K562 (cell line): Measurements from ENCODE around the gene KRTAP22-1. TPM values are rescaled to one million over a fixed set of nuclear protein-coding genes. Genes with fewer than 3 reads are reported as not detected.

Experiments used
- ATAC-seq: fragments of 200-7000 bp; cut with Tn5 transposase; 3 replicates; pipeline ENCODE4 v1.9.1; 2020; ENCODE audit warnings: moderate library complexity
- BruUV-seq: library from RNA; stranded (reverse); fragments of 400-500 nt; replicated peaks from 2 replicates; lab custom pipeline; 2021; lab: Mats Ljungman, UMichigan
- CTCF ChIA-PET: fragments of 300-600 bp; formaldehyde crosslinking; extraction: SDS; loops from one replicate; lab custom pipeline; 2021; ENCODE audit warnings: low intra/inter-chr PET ratio; lab: Yijun Ruan, JAX
- POLR2A ChIA-PET: fragments of 300-600, 350-650 bp; sonication (Branson Sonifier 250); formaldehyde crosslinking; extraction: SDS; loops from one replicate; lab custom pipeline; 2021; ENCODE audit warnings: antibody characterized with exemption, inconsistent platforms; lab: Yijun Ruan, JAX
- DNase-seq, 4 experiments: peaks; one replicate each; pipeline versions ENCODE4 v3.0.0 to v3.0.0-alpha.2; 2011 to 2018; ENCODE audit warnings: low spot score in 3 of 4, mixed read lengths in 3 of 4; ENCODE audit errors: extremely low read depth in 1 of 4
- FAIRE-seq: peaks from 2 replicates; lab custom pipeline; 2011; peaks lifted over from hg19 to GRCh38; lab: Jason Lieb, UNC
- H2AFZ ChIP-seq: 2 replicates; pipeline ENCODE4 v1.6.0; 2011; ENCODE audit warnings: low read depth, low read length, control low read depth, inconsistent platforms
- H3K27ac ChIP-seq: fragments of 200-600 bp; 3 replicates; pipeline ENCODE4 v1.8.0; 2011; ENCODE audit warnings: low read depth, mild to moderate bottlenecking, control low read depth, inconsistent platforms, low read length, moderate library complexity, mixed read lengths; ENCODE audit errors: extremely low read depth
- H3K27me3 ChIP-seq, 2 experiments: fragments of 300-600 bp in 1 of 2; 2 replicates in 1 of 2; 3 replicates in 1 of 2; pipeline versions ENCODE4 v1.6.0 to v1.8.0; 2011; ENCODE audit warnings: inconsistent platforms in 2 of 2, low read length in 2 of 2, mild to moderate bottlenecking in 1 of 2, mixed read lengths in 1 of 2, moderate library complexity in 1 of 2; ENCODE audit not compliant: control insufficient read depth in 2 of 2, insufficient read depth in 2 of 2
- H3K36me3 ChIP-seq: fragments of 300-600 bp; 3 replicates; pipeline ENCODE4 v1.8.0; 2011; ENCODE audit warnings: mild to moderate bottlenecking, low read length, inconsistent platforms; ENCODE audit not compliant: control insufficient read depth, insufficient read depth
- H3K4me1 ChIP-seq, 2 experiments: fragments of 200-600 bp in 1 of 2; replicated peaks in 1 of 2; 2 replicates in 1 of 2; 3 replicates in 1 of 2; pipeline versions ENCODE4 v1.5.1 to v1.8.0; 2011; ENCODE audit warnings: inconsistent platforms in 2 of 2, low read length in 2 of 2, mild to moderate bottlenecking in 1 of 2, mixed read lengths in 1 of 2, moderate library complexity in 1 of 2; ENCODE audit not compliant: control insufficient read depth in 2 of 2, insufficient read depth in 2 of 2
- H3K4me2 ChIP-seq: 2 replicates; pipeline ENCODE4 v1.6.1; 2011; ENCODE audit warnings: low read length, control low read depth, inconsistent platforms, mixed read lengths; ENCODE audit not compliant: insufficient read depth
- H3K4me3 ChIP-seq: fragments of 200-600 bp; sonication (generic), shearing (Covaris generic); 2 replicates; pipeline ENCODE4 v1.5.1; 2016; ENCODE audit warnings: control low read depth, inconsistent platforms
- H3K79me2 ChIP-seq: fragments of 200-600 bp; 3 replicates; pipeline ENCODE4 v1.8.0; 2011; ENCODE audit warnings: low read length, inconsistent platforms; ENCODE audit not compliant: control insufficient read depth, insufficient read depth
- H3K9ac ChIP-seq, 2 experiments: 2 replicates each; pipeline versions ENCODE4 v1.6.0 to v1.6.1; 2011; ENCODE audit warnings: low read depth in 2 of 2, low read length in 2 of 2, control low read depth in 1 of 2, inconsistent platforms in 1 of 2, mild to moderate bottlenecking in 1 of 2, mixed read lengths in 1 of 2; ENCODE audit not compliant: insufficient read depth in 1 of 2
- H3K9me1 ChIP-seq: one replicate; pipeline ENCODE4 v1.6.0; 2011; ENCODE audit warnings: inconsistent platforms, mild to moderate bottlenecking, low read length, moderate library complexity; ENCODE audit not compliant: control insufficient read depth, insufficient read depth
- H3K9me3 ChIP-seq: replicated peaks from 2 replicates; pipeline ENCODE4 v1.5.1; 2011; ENCODE audit warnings: low read depth, low read length, inconsistent platforms; ENCODE audit not compliant: control insufficient read depth, insufficient read depth
- H4K20me1 ChIP-seq: replicated peaks from 2 replicates; pipeline ENCODE4 v1.6.1; 2011; ENCODE audit warnings: low read length, inconsistent platforms, mixed read lengths; ENCODE audit not compliant: control insufficient read depth, insufficient read depth
- CBX3 ChIP-seq, 2 experiments: IDR thresholded peaks; 1 replicate in 1 of 2; 2 replicates in 1 of 2; pipeline ENCODE4 v1.6.1; 2012; ENCODE audit warnings: inconsistent platforms in 2 of 2, low read length in 2 of 2, borderline replicate concordance in 1 of 2, control low read depth in 1 of 2
- GATA2 ChIP-seq: sonication (generic); formaldehyde crosslinking; IDR thresholded peaks from 2 replicates; pipeline ENCODE4 v1.4.0; 2020; ENCODE audit warnings: mild to moderate bottlenecking, missing genetic modification reagents
- RBM34 ChIP-seq: fragments of 200-400 bp; formaldehyde crosslinking; IDR thresholded peaks from 2 replicates; pipeline ENCODE4 v1.6.1; 2018; ENCODE audit warnings: low read length, borderline replicate concordance; ENCODE audit not compliant: insufficient read depth
- ZNF764 ChIP-seq: fragments of 250-450 bp; sonication (Bioruptor Pico); IDR thresholded peaks from 2 replicates; pipeline ENCODE4 v1.4.0; 2020; ENCODE audit warnings: low read depth, mild to moderate bottlenecking, moderate library complexity
- WGBS: fragments of 100-300 bp; shearing (Covaris generic); methylation state at CpG from one replicate; pipeline ENCODE4 v1.1.6; 2016; ENCODE audit warnings: low coverage, mixed read lengths; ENCODE audit not compliant: insufficient coverage; ENCODE audit errors: missing lambda C conversion rate; 5-methylcytosine and 5-hydroxymethylcytosine counted together
- in situ Hi-C: fragments of 300-500 bp; cut with MboI; formaldehyde crosslinking; loops from 4 replicates; pipeline ENCODE4 v1.15.0; 2018; ENCODE audit warnings: inconsistent platforms, mixed read lengths
- intact Hi-C: fragments of 100-400 bp; cut with micrococcal nuclease; formaldehyde crosslinking; loops from 2 replicates; pipeline ENCODE4 v1.14.2; 2022
- polyA plus RNA-seq, 8 experiments: library from polyadenylated mRNA; depleted of rRNA in 4 of 8; stranded (reverse) in 5 of 8; unstranded in 3 of 8; fragments of >200 nt; fragmentation: Nextera tagmentation in 2 of 8; fragmentation: Illumina TruSeq in 1 of 8; extraction: Ambion mirVana in 2 of 8; extraction: Trizol in 1 of 8; gene quantifications; 2 replicates each; pipeline versions ENCODE4 v1.2.1 to v1.2.3, GENCODE V29; 2011 to 2014; ENCODE audit warnings: inconsistent platforms in 1 of 8, missing spikeins in 1 of 8
- total RNA-seq, 7 experiments: library from RNA; depleted of rRNA in 6 of 7; stranded (reverse); fragments of >200 nt in 6 of 7; fragmentation: Illumina TruSeq in 2 of 7; extraction: Trizol in 2 of 7; gene quantifications; 2 replicates each; pipeline versions ENCODE4 v1.2.1 to v1.2.3, GENCODE V29; 2011 to 2021; ENCODE audit warnings: low replicate concordance in 1 of 7
- TF ChIP-seq, protein P1 (sequence below): fragments of 250-450 bp; sonication (Bioruptor Pico); IDR thresholded peaks from 2 replicates; pipeline ENCODE4 v1.4.0; 2020; ENCODE audit warnings: mild to moderate bottlenecking
- TF ChIP-seq, protein P2 (sequence below): fragments of 450-650 bp; IDR thresholded peaks from 2 replicates; pipeline ENCODE4 v1.6.1; 2017; ENCODE audit warnings: antibody characterized with exemption

Gene KRTAP22-1
- total and polyA plus RNA-seq, 9 of the 15 experiments (the other 6 are each of a cell fraction or from before 2014, with no cell fraction given) = not detected

DNA sequence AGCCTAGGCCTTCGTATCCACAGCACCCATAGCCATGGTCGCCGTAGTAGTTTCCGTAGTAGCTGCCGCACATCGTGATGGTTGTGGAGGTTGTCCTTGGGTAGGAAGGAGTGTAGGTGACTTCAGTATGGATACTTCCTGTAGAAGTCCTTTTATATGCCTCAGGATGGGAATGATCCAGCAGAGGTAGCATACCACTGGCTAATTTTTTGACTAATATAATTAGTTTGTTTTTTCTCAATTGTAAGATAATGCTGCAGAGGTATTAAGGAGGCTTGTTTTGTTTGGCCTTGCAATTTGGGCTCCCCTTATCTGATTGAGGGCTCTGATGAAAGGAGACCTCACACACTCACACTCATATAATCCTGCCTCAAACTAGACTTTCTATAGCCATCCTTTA lies 2.1 kb upstream of the KRTAP22-1 start, which contains the start of gene KRTAP6-2:
KRTAP6-2 (minus strand) TSS at position 101 of the 400 bp plus-strand sequence; CDS start at position 73, 28 bp downstream.
- Histone ChIP-seq H3K27me3 (no peaks in the 10 kb centered on the region), H4K20me1 (no peaks in the 10 kb centered on the region), H3K79me2 (no peaks in the 10 kb centered on the region), H3K4me3 (no peak within 1 kb of the TSS), H3K9me1 (no peaks in the 10 kb centered on the region), H3K9ac (no peak within 1 kb of the TSS), H3K27ac (no peak within 1 kb of the TSS), H3K36me3 (no peaks in the 10 kb centered on the region), H3K4me1 (no peaks in the 10 kb centered on the region), H3K4me2 (no peak within 1 kb of the TSS), H2AFZ (no peak within 1 kb of the TSS), H3K9me3 (no peaks in the 10 kb centered on the region)
- DNase-seq = no peak
- CTCF ChIA-PET = no interaction called here
- in situ Hi-C loops = no loop called here
- ATAC-seq = no peak
- POLR2A ChIA-PET = no interaction called here
- no TSS peak for BruUV-seq
- TF ChIP-seq ZNF764 (CRISPR knock-in tag) (no peak), GATA2 (CRISPR knock-in tag) (no peak), CBX3 (IDR thresholded peaks at IDR 0.05; ENCODE audit: borderline replicate concordance in 1 of 2, low read length in 2 of 2) (no peak), RBM34 (no peak)
- TF ChIP-seq, protein P1, sequence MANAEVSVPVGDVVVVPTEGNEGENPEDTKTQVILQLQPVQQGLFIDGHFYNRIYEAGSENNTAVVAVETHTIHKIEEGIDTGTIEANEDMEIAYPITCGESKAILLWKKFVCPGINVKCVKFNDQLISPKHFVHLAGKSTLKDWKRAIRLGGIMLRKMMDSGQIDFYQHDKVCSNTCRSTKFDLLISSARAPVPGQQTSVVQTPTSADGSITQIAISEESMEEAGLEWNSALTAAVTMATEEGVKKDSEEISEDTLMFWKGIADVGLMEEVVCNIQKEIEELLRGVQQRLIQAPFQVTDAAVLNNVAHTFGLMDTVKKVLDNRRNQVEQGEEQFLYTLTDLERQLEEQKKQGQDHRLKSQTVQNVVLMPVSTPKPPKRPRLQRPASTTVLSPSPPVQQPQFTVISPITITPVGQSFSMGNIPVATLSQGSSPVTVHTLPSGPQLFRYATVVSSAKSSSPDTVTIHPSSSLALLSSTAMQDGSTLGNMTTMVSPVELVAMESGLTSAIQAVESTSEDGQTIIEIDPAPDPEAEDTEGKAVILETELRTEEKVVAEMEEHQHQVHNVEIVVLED (CRISPR knock-in tag) = no peak
- TF ChIP-seq, protein P2, sequence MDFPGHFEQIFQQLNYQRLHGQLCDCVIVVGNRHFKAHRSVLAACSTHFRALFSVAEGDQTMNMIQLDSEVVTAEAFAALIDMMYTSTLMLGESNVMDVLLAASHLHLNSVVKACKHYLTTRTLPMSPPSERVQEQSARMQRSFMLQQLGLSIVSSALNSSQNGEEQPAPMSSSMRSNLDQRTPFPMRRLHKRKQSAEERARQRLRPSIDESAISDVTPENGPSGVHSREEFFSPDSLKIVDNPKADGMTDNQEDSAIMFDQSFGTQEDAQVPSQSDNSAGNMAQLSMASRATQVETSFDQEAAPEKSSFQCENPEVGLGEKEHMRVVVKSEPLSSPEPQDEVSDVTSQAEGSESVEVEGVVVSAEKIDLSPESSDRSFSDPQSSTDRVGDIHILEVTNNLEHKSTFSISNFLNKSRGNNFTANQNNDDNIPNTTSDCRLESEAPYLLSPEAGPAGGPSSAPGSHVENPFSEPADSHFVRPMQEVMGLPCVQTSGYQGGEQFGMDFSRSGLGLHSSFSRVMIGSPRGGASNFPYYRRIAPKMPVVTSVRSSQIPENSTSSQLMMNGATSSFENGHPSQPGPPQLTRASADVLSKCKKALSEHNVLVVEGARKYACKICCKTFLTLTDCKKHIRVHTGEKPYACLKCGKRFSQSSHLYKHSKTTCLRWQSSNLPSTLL = no peak
- no peak for FAIRE-seq
- intact Hi-C loops = no loop called here
- WGBS = 0% methylated on average over 6 of the region's 6 CpGs
